ENCODE measurements around the gene SMS.

- no peak for TF ChIP-seq POLR2A (IDR thresholded peaks at IDR 0.05)
- no peak for TF ChIP-seq CTCF (IDR thresholded peaks at IDR 0.05)
- TF ChIP-seq EP300 (IDR thresholded peaks at IDR 0.05), result no peak
Observed at GRCh38 chrX:21990832-21991231, 50.3 kb downstream of the SMS start.

Data from stomach (tissue), 4 donors.